VCaP (cell line): Measurements from ENCODE around the gene NCAPD3.
A peak's percentile ranks its signal among the peaks of the same experiment; 100 is the strongest.
"Not testable (repeated sequence)": the region's sequence is repeated elsewhere in the genome, so short reads cannot be mapped to it uniquely, and the experiment has no call there.

Experiments
- H3K27ac ChIP-seq: fragments of 450-650 bp; 2 replicates; pipeline ENCODE4 v1.5.1; 2017
- CTCF ChIP-seq: fragments of 450-650 bp; conservative IDR thresholded peaks from 2 replicates; pipeline ENCODE4 v1.5.1; 2017; ENCODE audit warnings: mild to moderate bottlenecking, moderate library complexity

Gene NCAPD3

GRCh38 chr11:134258577-134258976 lies 34.8 kb upstream of the NCAPD3 start:
- peak overlapping the region; percentile 64 for H3K27ac ChIP-seq
- no peak for TF ChIP-seq CTCF

DNA sequence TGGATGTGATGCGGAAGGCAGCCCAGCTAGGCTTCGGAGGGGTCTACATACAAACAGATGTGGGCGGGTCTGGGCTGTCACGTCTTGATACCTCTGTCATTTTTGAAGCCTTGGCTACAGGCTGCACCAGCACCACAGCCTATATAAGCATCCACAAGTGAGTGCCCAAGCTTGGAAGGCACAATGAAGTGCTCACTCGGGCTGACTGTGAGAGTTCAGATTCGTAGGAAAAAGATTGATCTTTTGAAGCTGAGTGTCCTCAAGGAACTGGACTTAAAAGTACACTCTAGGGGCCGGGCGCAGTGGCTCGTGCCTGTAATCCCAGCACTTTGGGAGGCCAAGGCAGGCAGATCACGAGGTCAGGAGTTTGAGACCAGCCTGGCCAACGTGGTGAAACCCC lies 33.3 kb upstream of the NCAPD3 start:
- no peak overlapping the region for H3K27ac ChIP-seq
- TF ChIP-seq CTCF, result no peak

DNA sequence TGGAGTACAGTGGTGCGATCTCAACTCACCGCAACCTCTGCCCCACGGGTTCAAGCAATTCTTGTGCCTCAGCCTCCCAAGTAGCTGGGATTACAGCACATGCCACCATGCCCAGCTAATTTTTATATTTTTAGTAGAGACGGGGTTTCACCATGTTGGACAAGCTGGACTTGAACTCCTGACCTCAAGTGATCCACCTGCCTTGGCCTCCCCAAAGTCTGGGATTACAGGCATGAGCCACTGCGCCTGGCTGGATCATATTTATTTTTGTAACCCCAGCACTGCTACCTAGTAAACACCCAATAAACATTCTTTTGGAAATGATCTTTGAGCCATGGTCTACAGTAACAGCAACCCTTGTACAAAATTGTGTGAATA lies 31.4 kb upstream of the NCAPD3 start:
- H3K27ac ChIP-seq, result not testable (repeated sequence)

DNA sequence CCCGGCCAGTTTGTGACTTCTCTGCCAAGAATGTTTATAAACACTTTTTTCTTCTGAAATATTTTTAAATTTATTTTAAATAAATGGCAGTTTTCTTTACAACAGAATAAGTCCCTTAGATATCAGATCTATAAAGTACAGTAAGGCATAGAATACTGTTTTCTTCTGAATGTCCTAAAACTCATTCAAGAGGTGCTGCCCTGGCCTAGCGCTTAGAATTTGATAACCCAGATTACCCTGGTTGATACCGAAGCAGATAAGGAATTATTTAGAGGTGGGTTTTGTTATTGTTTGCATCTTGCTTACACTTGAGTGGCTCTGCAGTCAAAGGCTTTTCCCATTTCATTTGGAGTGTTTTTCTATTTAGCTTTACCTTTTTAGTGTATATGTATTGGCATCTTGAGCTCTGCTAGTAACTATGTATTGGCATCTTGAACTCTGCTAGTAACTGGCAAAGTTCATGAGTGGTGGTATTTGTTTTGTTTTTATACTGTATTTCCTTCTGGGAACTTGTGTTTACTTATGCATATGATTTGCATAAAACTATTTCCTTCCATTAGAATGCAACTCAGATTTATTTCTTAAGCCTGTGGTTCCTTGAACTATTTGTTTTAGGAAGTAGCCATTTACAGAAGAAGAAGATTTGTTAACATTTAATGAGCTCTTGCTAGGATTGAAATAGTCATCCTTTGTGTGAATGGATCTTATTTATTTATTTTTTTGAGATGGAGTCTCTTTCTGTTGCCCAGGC lies 30.8 kb upstream of the NCAPD3 start:
- H3K27ac ChIP-seq, result peak overlapping the region; percentile 76; the same call in 1 of the 2 replicates
- no peak for TF ChIP-seq CTCF

GRCh38 chr11:134253188-134253993 lies 29.6 kb upstream of the NCAPD3 start, which contains the start of the genes ACAD8 and THYN1:
TSS of gene ACAD8 (plus strand) at chr11:134253568. CDS start at chr11:134253601, 33 bp downstream.
TSS of gene THYN1 (minus strand) at chr11:134253352. CDS start at chr11:134252882, 470 bp downstream.
- peak; percentile 31 for TF ChIP-seq CTCF
- peak within 1 kb of the TSS; percentile 76 for H3K27ac ChIP-seq

- H3K27ac ChIP-seq, result peak overlapping the region; percentile 76
- TF ChIP-seq CTCF, result no peak
These were observed 28.8 kb upstream of the NCAPD3 start for GRCh38 chr11:134252346-134253187.

GRCh38 chr11:134250675-134251074 lies 26.9 kb upstream of the NCAPD3 start:
- no peak for TF ChIP-seq CTCF

More at GRCh38 chr11:134250675-134251074, 26.9 kb upstream of the NCAPD3 start:
- H3K27ac ChIP-seq, result no peak overlapping the region
